HepG2 (cell line): ENCODE results near the gene LRRC27. TPM values are rescaled to one million over a fixed set of nuclear protein-coding genes. Genes with fewer than 3 reads are reported as not detected.
A peak's percentile ranks its signal among the peaks of the same experiment; 100 is the strongest.

Experiments
- BHLHE40 ChIP-seq: IDR thresholded peaks from 2 replicates; pipeline ENCODE4 v1.6.1; 2011; ENCODE audit warnings: low read length, improper control_type of control experiment
- DPF2 ChIP-seq: sonication (generic); formaldehyde crosslinking; IDR thresholded peaks from 2 replicates; pipeline ENCODE4 v1.4.0; 2020; ENCODE audit warnings: mild to moderate bottlenecking, low read depth, missing genetic modification reagents, borderline replicate concordance
- EED ChIP-seq: sonication (generic); formaldehyde crosslinking; IDR thresholded peaks from 2 replicates; pipeline ENCODE4 v1.5.0; 2020; ENCODE audit warnings: mild to moderate bottlenecking, missing genetic modification reagents
- GPBP1L1 ChIP-seq: sonication (generic); formaldehyde crosslinking; IDR thresholded peaks from 2 replicates; pipeline ENCODE4 v1.5.0; 2020; ENCODE audit warnings: mild to moderate bottlenecking, missing genetic modification reagents
- HMG20A ChIP-seq: IDR thresholded peaks from 2 replicates; pipeline ENCODE4 v1.6.1; 2016; ENCODE audit warnings: borderline replicate concordance
- MBNL3 ChIP-seq: fragments of 250-450 bp; sonication (Bioruptor Pico); conservative IDR thresholded peaks from 2 replicates; pipeline ENCODE4 v1.8.0; 2022; ENCODE audit warnings: mild to moderate bottlenecking, inconsistent platforms
- NCOA5 ChIP-seq: sonication (generic); formaldehyde crosslinking; IDR thresholded peaks from 2 replicates; pipeline ENCODE4 v1.4.0; 2020; ENCODE audit warnings: missing genetic modification reagents
- RBFOX2 ChIP-seq: fragments of 200-400 bp; formaldehyde crosslinking; IDR thresholded peaks from 2 replicates; pipeline ENCODE4 v1.6.1; 2017; ENCODE audit warnings: low read depth, mild to moderate bottlenecking, low read length
- RERE ChIP-seq: IDR thresholded peaks from 2 replicates; pipeline ENCODE4 v1.6.1; 2016; ENCODE audit warnings: low read depth, missing genetic modification reagents, missing compliant biosample characterization
- SAFB2 ChIP-seq: sonication (generic); formaldehyde crosslinking; IDR thresholded peaks from 2 replicates; pipeline ENCODE4 v1.5.1; 2020; ENCODE audit warnings: missing genetic modification reagents, low read depth, mild to moderate bottlenecking, borderline replicate concordance
- SKI ChIP-seq: fragments of 450-650 bp; IDR thresholded peaks from one replicate; pipeline ENCODE4 v1.6.1; 2018; ENCODE audit warnings: mild to moderate bottlenecking; ENCODE audit not compliant: partially characterized antibody
- TBP ChIP-seq: sonication (generic); formaldehyde crosslinking; IDR thresholded peaks from 2 replicates; pipeline ENCODE4 v1.5.0; 2020; ENCODE audit warnings: missing genetic modification reagents
- THAP8 ChIP-seq: sonication (generic); formaldehyde crosslinking; IDR thresholded peaks from 2 replicates; pipeline ENCODE4 v1.5.1; 2020; ENCODE audit warnings: missing genetic modification reagents, mild to moderate bottlenecking, borderline replicate concordance
- ZFP90 ChIP-seq: sonication (generic); formaldehyde crosslinking; IDR thresholded peaks from 2 replicates; pipeline ENCODE4 v1.8.0; 2022; ENCODE audit warnings: missing genetic modification reagents, mild to moderate bottlenecking, inconsistent platforms, borderline replicate concordance
- ZNF713 ChIP-seq: sonication (generic); formaldehyde crosslinking; IDR thresholded peaks from 2 replicates; pipeline ENCODE4 v1.4.0; 2020; ENCODE audit warnings: mild to moderate bottlenecking, missing genetic modification reagents
- ZNF746 ChIP-seq: sonication (generic); formaldehyde crosslinking; IDR thresholded peaks from 2 replicates; pipeline ENCODE4 v1.8.0; 2022; ENCODE audit warnings: mild to moderate bottlenecking, missing genetic modification reagents
- polyA plus RNA-seq, 8 experiments: library from polyadenylated mRNA; depleted of rRNA in 3 of 8; stranded (reverse) in 7 of 8; unstranded in 1 of 8; fragments of >200 nt; fragmentation: Illumina TruSeq in 4 of 8; extraction: Trizol in 4 of 8; gene quantifications; 2 replicates each; pipeline versions ENCODE4 v1.2.1 to v1.2.3, GENCODE V29; 2011 to 2016; ENCODE audit warnings: low read depth in 4 of 8, missing spikeins in 1 of 8, mixed read lengths in 1 of 8; ENCODE audit not compliant: insufficient read depth in 1 of 8
- total RNA-seq, 5 experiments: library from RNA; depleted of rRNA; stranded (reverse); fragments of >200 nt; fragmentation: Illumina TruSeq; extraction: Trizol; gene quantifications; 2 replicates each; pipeline ENCODE4 v1.2.3, GENCODE V29; 2016; ENCODE audit warnings: low read depth in 1 of 5
- TF ChIP-seq, protein P1 (sequence below): sonication (generic); formaldehyde crosslinking; IDR thresholded peaks from 2 replicates; pipeline ENCODE4 v1.4.0; 2020; ENCODE audit warnings: mild to moderate bottlenecking, low read depth, missing genetic modification reagents

LRRC27 gene
- total and polyA plus RNA-seq, 2 of the 13 experiments (the other 11 are each of a cell fraction or from before 2014, with no cell fraction given): 4.2 to 4.6 TPM

- TF ChIP-seq RERE (no peak), MBNL3 (no peak), ZNF713 (CRISPR knock-in tag) (0 out of 2 replicates have a peak, but pooled peaks have one; percentile 42), GPBP1L1 (CRISPR knock-in tag) (no peak), TBP (CRISPR knock-in tag) (no peak), THAP8 (CRISPR knock-in tag) (no peak), ZNF746 (no peak), RBFOX2 (peak; percentile 85), SKI (no peak), HMG20A (no peak), EED (CRISPR knock-in tag) (0 out of 2 replicates have a peak, but pooled peaks have one; percentile 89), BHLHE40 (no peak), SAFB2 (CRISPR knock-in tag) (no peak), NCOA5 (no peak), DPF2 (CRISPR knock-in tag) (no peak), ZFP90 (CRISPR knock-in tag) (no peak; the same call in 1 of the 2 replicates)
- TF ChIP-seq, protein P1, sequence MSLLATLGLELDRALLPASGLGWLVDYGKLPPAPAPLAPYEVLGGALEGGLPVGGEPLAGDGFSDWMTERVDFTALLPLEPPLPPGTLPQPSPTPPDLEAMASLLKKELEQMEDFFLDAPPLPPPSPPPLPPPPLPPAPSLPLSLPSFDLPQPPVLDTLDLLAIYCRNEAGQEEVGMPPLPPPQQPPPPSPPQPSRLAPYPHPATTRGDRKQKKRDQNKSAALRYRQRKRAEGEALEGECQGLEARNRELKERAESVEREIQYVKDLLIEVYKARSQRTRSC (CRISPR knock-in tag): no peak
Measured at GRCh38 chr10:132395704-132396493, 63.9 kb downstream of the LRRC27 start (continued).
